Activated T-cell treated with anti-CD3 and anti-CD28 coated beads, Interleukin-2, amount 50 U/mL, for 24 hours (primary cell): Measurements from ENCODE around the gene MMP27.
A peak's percentile ranks its signal among the peaks of the same experiment; 100 is the strongest.
"Not testable (repeated sequence)": the region's sequence is repeated elsewhere in the genome, so short reads cannot be mapped to it uniquely, and the experiment has no call there.

Source experiments
- DNase-seq: peaks from one replicate; pipeline ENCODE4 v3.0.0-alpha.2; 2020
- H3K27ac Mint-ChIP-seq: 2 replicates; pipeline ENCODE4 v1.8.0; 2020; ENCODE audit warnings: mild to moderate bottlenecking, mixed read lengths
- H3K27me3 Mint-ChIP-seq: 2 replicates; pipeline ENCODE4 v1.8.0; 2020; ENCODE audit warnings: mixed read lengths
- H3K36me3 Mint-ChIP-seq: 2 replicates; pipeline ENCODE4 v1.8.0; 2020; ENCODE audit warnings: low read depth, mixed read lengths
- H3K4me1 Mint-ChIP-seq: 2 replicates; pipeline ENCODE4 v1.8.0; 2020; ENCODE audit warnings: low read depth, mixed read lengths
- H3K4me3 Mint-ChIP-seq: 2 replicates; pipeline ENCODE4 v1.8.0; 2020; ENCODE audit warnings: mild to moderate bottlenecking, moderate library complexity, mixed read lengths
- H3K9me3 Mint-ChIP-seq: 2 replicates; pipeline ENCODE4 v1.8.0; 2020; ENCODE audit warnings: mixed read lengths

MMP27 gene

GRCh38 chr11:102705626-102706025 is at the start of gene MMP27:
Gene MMP27 (minus strand): TSS chr11:102705769. CDS start chr11:102705714, 55 bp downstream.
- Mint-ChIP-seq H3K36me3 (no peaks in the 10 kb centered on the region), H3K9me3 (no peaks in the 10 kb centered on the region), H3K27ac (no peak within 1 kb of the TSS), H3K4me3 (no peak within 1 kb of the TSS), H3K27me3 (peaks cover 6% of the 10 kb centered on the region), H3K4me1 (peaks cover 2% of the 10 kb centered on the region)
- no peak for DNase-seq

DNA sequence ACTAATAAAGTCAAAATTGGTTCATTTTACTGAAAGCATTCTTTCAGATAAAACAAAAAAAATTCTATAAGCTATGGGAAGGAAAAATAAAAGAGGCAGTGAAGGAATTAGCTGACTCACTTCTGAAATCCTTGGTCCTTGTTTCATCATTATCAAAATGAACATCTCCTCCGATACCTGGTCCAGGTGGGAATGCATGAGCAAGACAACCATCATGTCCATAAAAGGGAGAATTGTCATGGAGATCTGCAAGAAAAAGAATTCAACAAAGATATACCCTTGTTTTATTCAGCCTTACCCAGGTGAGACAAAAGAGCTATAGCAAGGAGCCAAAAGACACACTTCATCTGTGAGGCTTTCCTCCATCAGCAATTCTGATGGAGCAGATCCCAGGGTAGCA is 47.7 kb upstream of the MMP27 start:
- Mint-ChIP-seq H3K4me3 (no peak overlapping the region), H3K27me3 (peaks cover 45% of the 10 kb centered on the region), H3K4me1 (no peaks in the 10 kb centered on the region), H3K36me3 (no peaks in the 10 kb centered on the region), H3K27ac (no peak overlapping the region), H3K9me3 (no peaks in the 10 kb centered on the region)
- DNase-seq, result no peak

- Mint-ChIP-seq H3K4me1 (no peaks in the 10 kb centered on the region), H3K4me3 (no peak overlapping the region), H3K9me3 (peaks cover 2% of the 10 kb centered on the region), H3K27ac (no peak overlapping the region), H3K27me3 (peaks cover 37% of the 10 kb centered on the region), H3K36me3 (no peaks in the 10 kb centered on the region)
- no peak for DNase-seq
Observed at GRCh38 chr11:102751673-102752072, 46.1 kb upstream of the MMP27 start.

DNA sequence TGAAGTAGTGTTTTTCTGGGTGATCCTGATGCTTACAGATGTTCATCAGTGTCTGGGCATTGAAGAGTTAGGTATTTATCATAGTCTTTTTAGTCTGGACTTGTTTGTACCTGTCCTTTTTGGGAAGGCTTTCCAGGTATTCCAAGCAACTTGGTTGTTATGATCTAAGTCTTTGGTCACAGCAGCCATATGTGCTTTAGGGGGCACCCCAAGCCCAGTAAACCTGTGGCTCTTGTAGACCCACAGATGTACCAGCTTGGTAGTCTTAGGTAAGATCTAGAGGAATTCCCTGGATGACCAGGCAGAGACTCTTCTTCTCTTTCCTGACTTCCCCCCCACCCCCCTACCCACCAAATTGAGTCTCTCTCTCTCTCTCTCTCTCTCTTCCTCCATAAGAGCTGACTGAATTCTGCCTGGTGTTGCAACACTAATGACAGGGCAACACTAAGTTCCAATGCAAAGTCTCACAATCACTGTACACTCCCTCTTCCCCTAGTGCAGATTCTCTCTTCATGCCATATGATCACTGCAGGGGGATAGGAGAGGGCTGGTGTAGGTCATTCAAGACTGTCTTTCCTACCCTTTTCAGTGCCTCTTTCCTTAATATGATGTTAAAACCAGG is 43.6 kb upstream of the MMP27 start:
- Mint-ChIP-seq H3K27ac (no peak overlapping the region), H3K27me3 (peaks cover 24% of the 10 kb centered on the region), H3K4me1 (no peaks in the 10 kb centered on the region), H3K36me3 (no peaks in the 10 kb centered on the region), H3K9me3 (peaks cover 2% of the 10 kb centered on the region), H3K4me3 (no peak overlapping the region)
- DNase-seq, result no peak

GRCh38 chr11:102746746-102747578 is 41.4 kb upstream of the MMP27 start:
- DNase-seq, H3K9me3 Mint-ChIP-seq, H3K4me1 Mint-ChIP-seq, H3K36me3 Mint-ChIP-seq, H3K4me3 Mint-ChIP-seq, H3K27ac Mint-ChIP-seq: not testable (repeated sequence)
- peaks cover 15% of the 10 kb centered on the region for H3K27me3 Mint-ChIP-seq

GRCh38 chr11:102734650-102735049 is 29.1 kb upstream of the MMP27 start:
- DNase-seq, result no peak
- Mint-ChIP-seq H3K36me3 (no peaks in the 10 kb centered on the region), H3K4me3 (no peak overlapping the region), H3K4me1 (no peaks in the 10 kb centered on the region), H3K27ac (no peak overlapping the region), H3K27me3 (peaks cover 23% of the 10 kb centered on the region), H3K9me3 (no peaks in the 10 kb centered on the region)

GRCh38 chr11:102733232-102733875 is 27.8 kb upstream of the MMP27 start:
- Mint-ChIP-seq H3K9me3 (no peaks in the 10 kb centered on the region), H3K36me3 (no peaks in the 10 kb centered on the region)

DNA sequence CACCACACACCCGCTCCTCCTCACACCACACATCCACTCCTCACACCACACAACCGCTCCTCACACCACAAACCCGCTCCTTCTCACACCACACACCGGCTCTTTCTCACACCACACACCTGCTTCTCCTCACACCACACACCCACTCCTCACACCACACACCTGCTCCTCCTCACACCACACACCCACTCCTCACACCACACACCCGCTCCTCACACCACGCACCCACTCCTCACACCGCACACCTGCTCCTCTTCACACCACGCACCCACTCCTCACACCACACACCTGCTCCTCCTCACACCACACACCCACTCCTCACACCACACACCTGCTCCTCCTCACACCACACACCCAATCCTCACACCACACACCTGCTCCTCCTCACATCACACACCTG is 25.4 kb upstream of the MMP27 start:
- not testable (repeated sequence) for H3K4me3 Mint-ChIP-seq, DNase-seq, H3K4me1 Mint-ChIP-seq, H3K9me3 Mint-ChIP-seq, H3K27ac Mint-ChIP-seq, H3K36me3 Mint-ChIP-seq
- peaks cover 15% of the 10 kb centered on the region for H3K27me3 Mint-ChIP-seq

More at GRCh38 chr11:102733232-102733875, 27.8 kb upstream of the MMP27 start:
- peak; percentile 36 for DNase-seq
- Mint-ChIP-seq H3K4me3 (no peak overlapping the region), H3K27me3 (peaks cover 20% of the 10 kb centered on the region), H3K27ac (no peak overlapping the region), H3K4me1 (no peaks in the 10 kb centered on the region)

- DNase-seq, result no peak
- H3K4me3 Mint-ChIP-seq, result no peak overlapping the region
- H3K27ac Mint-ChIP-seq, result no peak overlapping the region
- no peaks in the 10 kb centered on the region for H3K36me3 Mint-ChIP-seq
- H3K27me3 Mint-ChIP-seq, result peaks cover 12% of the 10 kb centered on the region
- H3K9me3 Mint-ChIP-seq, result no peaks in the 10 kb centered on the region
- no peaks in the 10 kb centered on the region for H3K4me1 Mint-ChIP-seq
Observed at GRCh38 chr11:102729849-102730815, 24.6 kb upstream of the MMP27 start.

DNA sequence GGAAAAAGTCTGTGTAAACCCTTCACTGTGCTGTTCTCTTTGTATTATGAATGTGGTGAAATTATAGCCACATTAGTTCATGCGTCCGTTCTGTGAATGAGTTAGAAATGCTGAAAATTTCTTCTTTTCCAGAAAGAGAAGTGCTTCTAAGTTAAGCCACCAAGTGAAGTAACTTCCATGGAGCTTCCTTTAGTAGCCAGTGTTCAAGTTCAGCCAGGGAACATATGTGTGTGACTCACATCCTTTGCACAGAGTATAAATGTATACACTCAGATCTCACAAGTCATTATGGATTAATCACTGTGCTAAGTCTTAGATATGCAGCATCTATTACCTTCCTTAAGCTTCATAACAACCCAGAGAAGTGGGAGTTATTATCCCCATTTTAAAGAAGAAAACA is 22.3 kb upstream of the MMP27 start:
- no peaks in the 10 kb centered on the region for H3K4me1 Mint-ChIP-seq
- H3K27me3 Mint-ChIP-seq, result no peaks in the 10 kb centered on the region
- no peaks in the 10 kb centered on the region for H3K9me3 Mint-ChIP-seq
- H3K4me3 Mint-ChIP-seq, result no peak overlapping the region
- no peak for DNase-seq
- H3K27ac Mint-ChIP-seq, result no peak overlapping the region
- no peaks in the 10 kb centered on the region for H3K36me3 Mint-ChIP-seq

DNA sequence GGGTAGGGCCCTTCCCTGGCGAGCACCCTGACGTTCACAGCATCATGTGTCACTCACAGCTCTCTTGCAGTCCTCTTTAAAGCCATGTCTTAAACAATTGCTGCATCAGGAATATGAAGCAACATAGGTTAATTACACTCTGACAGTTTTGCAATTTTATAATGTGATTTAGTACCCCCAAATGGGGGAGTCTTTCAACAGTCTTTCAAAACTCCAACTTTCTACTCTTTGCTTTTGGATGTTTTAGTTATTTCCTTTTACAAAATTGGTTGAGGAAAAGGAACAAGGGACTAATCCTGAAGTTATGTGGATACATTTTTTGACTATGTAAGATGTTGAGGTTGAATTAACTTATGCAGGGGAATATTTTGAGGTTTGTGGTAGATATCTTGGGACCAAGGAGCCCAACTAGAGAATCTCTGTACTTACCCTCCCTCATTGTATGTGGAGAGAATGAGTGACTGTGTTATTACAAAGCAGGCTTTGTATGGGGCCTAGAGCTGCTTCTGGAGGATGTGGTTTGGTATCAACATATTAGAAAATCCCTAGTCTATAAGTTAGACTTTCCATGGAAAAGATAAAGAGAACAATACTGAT is 19.4 kb upstream of the MMP27 start, which contains the start of gene MMP8:
TSS of gene MMP8 (minus strand) at position 51 of the 597 bp plus-strand sequence. CDS start 99 bp downstream, outside the sequence.
- no peak within 1 kb of the TSS for H3K27ac Mint-ChIP-seq
- H3K4me1 Mint-ChIP-seq, result no peaks in the 10 kb centered on the region
- no peak for DNase-seq

DNA sequence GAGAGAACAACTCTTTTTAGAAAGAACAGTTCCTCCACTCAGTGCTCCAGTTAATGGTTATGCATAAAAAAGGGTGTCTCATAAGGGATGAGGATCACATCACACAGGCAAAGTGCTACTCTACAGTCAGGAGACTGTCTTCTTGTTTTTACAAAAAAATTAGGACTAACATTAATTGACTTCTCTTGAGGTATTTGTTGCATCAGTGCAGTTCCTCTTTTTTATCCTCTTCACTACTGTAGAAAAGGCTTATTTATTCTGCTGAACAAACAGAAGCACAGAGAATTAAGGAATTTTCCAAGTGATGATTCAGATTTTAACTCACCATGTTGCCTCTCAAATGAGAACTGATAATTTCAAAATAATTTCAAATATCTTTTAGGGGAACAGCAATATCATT is 17.3 kb upstream of the MMP27 start:
- Mint-ChIP-seq H3K9me3 (no peaks in the 10 kb centered on the region), H3K4me3 (no peak overlapping the region), H3K36me3 (no peaks in the 10 kb centered on the region), H3K27ac (no peak overlapping the region), H3K27me3 (peaks cover 15% of the 10 kb centered on the region), H3K4me1 (no peaks in the 10 kb centered on the region)
- DNase-seq, result no peak

More for the DNA sequence above, 19.4 kb upstream of the MMP27 start, which contains the start of gene MMP8:
- H3K27me3 Mint-ChIP-seq, result peaks cover 1% of the 10 kb centered on the region
- H3K36me3 Mint-ChIP-seq, result no peaks in the 10 kb centered on the region
- H3K9me3 Mint-ChIP-seq, result no peaks in the 10 kb centered on the region
- no peak within 1 kb of the TSS for H3K4me3 Mint-ChIP-seq

DNA sequence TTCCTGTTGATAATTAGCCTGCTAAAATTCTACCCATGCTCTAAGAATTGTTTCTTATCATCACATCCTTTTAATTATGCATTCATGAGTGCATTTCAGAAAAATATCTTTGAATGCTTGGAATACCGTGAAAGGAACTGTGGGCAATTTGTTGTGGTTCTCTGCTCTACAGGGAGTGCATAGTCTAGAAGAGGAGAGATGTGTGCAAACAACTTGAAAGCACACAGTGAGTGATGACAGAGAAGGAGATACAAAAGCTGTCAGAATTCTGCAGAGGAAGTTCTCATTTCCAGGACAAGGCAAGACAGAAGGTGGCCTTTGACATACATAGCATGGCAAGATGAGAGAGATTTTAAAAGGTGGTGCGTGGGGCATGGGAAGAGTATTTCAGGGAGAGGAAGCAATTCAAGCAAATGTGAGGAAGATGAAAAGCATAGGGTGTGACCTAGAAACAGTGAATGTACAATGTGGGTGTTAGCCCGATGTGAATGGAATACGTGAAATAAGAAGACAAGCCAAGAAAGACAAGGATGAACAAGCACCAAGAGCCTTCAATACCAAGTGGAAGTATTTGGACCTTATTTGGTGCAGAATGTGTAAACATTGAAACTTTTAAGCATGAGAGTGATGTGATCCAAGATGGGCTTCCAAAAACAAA is 14.2 kb upstream of the MMP27 start:
- Mint-ChIP-seq H3K27me3 (peaks cover 21% of the 10 kb centered on the region), H3K4me3 (no peak overlapping the region), H3K36me3 (no peaks in the 10 kb centered on the region), H3K4me1 (no peaks in the 10 kb centered on the region), H3K27ac (no peak overlapping the region), H3K9me3 (no peaks in the 10 kb centered on the region)
- DNase-seq, result no peak
